ENCODE results near the gene MALT1.

- no peak for TF ChIP-seq CTCF (IDR thresholded peaks at IDR 0.05)
- TF ChIP-seq POLR2AphosphoS5 (IDR thresholded peaks at IDR 0.05) = no peak
These were observed 113.4 kb downstream of the MALT1 start for GRCh38 chr18:58784601-58785137.
